H54 (cell line): ENCODE results near the gene C1orf115.
"Not testable (repeated sequence)": the region's sequence is repeated elsewhere in the genome, so short reads cannot be mapped to it uniquely, and the experiment has no call there.

ENCODE experiments used
- DNase-seq: peaks from one replicate; pipeline ENCODE4 v3.0.0; 2011; ENCODE audit warnings: low spot score, mixed read lengths; ENCODE audit not compliant: insufficient read length
- FAIRE-seq: peaks from 3 replicates; lab custom pipeline; 2011; peaks lifted over from hg19 to GRCh38; lab: Jason Lieb, UNC
- POLR2A ChIP-seq: IDR thresholded peaks from 2 replicates; pipeline ENCODE4 v1.6.1; 2011; ENCODE audit warnings: low read depth, mild to moderate bottlenecking, low read length

C1orf115 gene

GRCh38 chr1:220682901-220683576, 7.1 kb upstream of the C1orf115 start:
- no peak for FAIRE-seq
- no peak for DNase-seq
- no peak for TF ChIP-seq POLR2A

- not testable (repeated sequence) for FAIRE-seq, DNase-seq
These were observed 6.4 kb upstream of the C1orf115 start for GRCh38 chr1:220683716-220684115.

- DNase-seq (no peak), FAIRE-seq (no peak)
- no peak for TF ChIP-seq POLR2A
These were observed 5.3 kb upstream of the C1orf115 start for GRCh38 chr1:220684890-220685289.

GRCh38 chr1:220685879-220686278, 4.3 kb upstream of the C1orf115 start:
- FAIRE-seq (no peak), DNase-seq (no peak)
- TF ChIP-seq POLR2A: no peak

- no peak for FAIRE-seq
These were observed 2.4 kb upstream of the C1orf115 start for GRCh38 chr1:220687809-220688208.

GRCh38 chr1:220689666-220690065, 497 bp upstream of the C1orf115 start:
- DNase-seq (no peak), FAIRE-seq (no peak)
- TF ChIP-seq POLR2A: no peak

More at GRCh38 chr1:220687809-220688208, 2.4 kb upstream of the C1orf115 start:
- DNase-seq: no peak
- TF ChIP-seq POLR2A: no peak

- DNase-seq: no peak
- no peak for TF ChIP-seq POLR2A
- FAIRE-seq: no peak
These were observed 1.0 kb downstream of the C1orf115 start for GRCh38 chr1:220691053-220691684.

- no peak for TF ChIP-seq POLR2A
- no peak for DNase-seq
- no peak for FAIRE-seq
These were observed 2.5 kb downstream of the C1orf115 start for GRCh38 chr1:220692436-220693228.

- FAIRE-seq (no peak), DNase-seq (no peak)
- no peak for TF ChIP-seq POLR2A
These were observed 4.8 kb downstream of the C1orf115 start for GRCh38 chr1:220694866-220695382.

- FAIRE-seq (no peak), DNase-seq (no peak)
- no peak for TF ChIP-seq POLR2A
These were observed 5.3 kb downstream of the C1orf115 start for GRCh38 chr1:220695426-220695825.

- DNase-seq (no peak), FAIRE-seq (no peak)
- TF ChIP-seq POLR2A: no peak
These were observed 6.2 kb downstream of the C1orf115 start for GRCh38 chr1:220696226-220696862.

GRCh38 chr1:220696863-220697231, 6.7 kb downstream of the C1orf115 start:
- DNase-seq: no peak
- FAIRE-seq: no peak
- TF ChIP-seq POLR2A: no peak

GRCh38 chr1:220697326-220697725, 7.2 kb downstream of the C1orf115 start:
- DNase-seq (no peak), FAIRE-seq (no peak)
- no peak for TF ChIP-seq POLR2A

GRCh38 chr1:220698607-220699016, 8.4 kb downstream of the C1orf115 start:
- FAIRE-seq (no peak), DNase-seq (no peak)
- TF ChIP-seq POLR2A: no peak
